GM19463 (cell line): Measurements from ENCODE around the gene GRK1.

Experiments used
- ATAC-seq: cut with Tn5 transposase; IDR thresholded peaks from one replicate; pipeline ENCODE4 v1.9.1; 2021; ENCODE audit warnings: mild to moderate bottlenecking, moderate library complexity; ENCODE audit not compliant: unreplicated experiment

GRK1 gene

GRCh38 chr13:113632706-113633484 lies 34.1 kb upstream of the GRK1 start:
- no peak for ATAC-seq

- ATAC-seq = no peak
These were observed 33.5 kb upstream of the GRK1 start for GRCh38 chr13:113633485-113633873.

- no peak for ATAC-seq
These were observed 32.6 kb upstream of the GRK1 start for GRCh38 chr13:113634279-113635047.

- no peak for ATAC-seq
These were observed 32.0 kb upstream of the GRK1 start for GRCh38 chr13:113635048-113635420.

- ATAC-seq = no peak
These were observed 31.3 kb upstream of the GRK1 start for GRCh38 chr13:113635709-113636108.

- no peak for ATAC-seq
These were observed 30.6 kb upstream of the GRK1 start for GRCh38 chr13:113636266-113636963.

GRCh38 chr13:113637262-113638160 lies 29.5 kb upstream of the GRK1 start:
- ATAC-seq = no peak

GRCh38 chr13:113638173-113638746 lies 28.8 kb upstream of the GRK1 start:
- ATAC-seq = no peak

- ATAC-seq = no peak
These were observed 28.2 kb upstream of the GRK1 start for GRCh38 chr13:113638806-113639205.

GRCh38 chr13:113639616-113640262 lies 27.3 kb upstream of the GRK1 start:
- ATAC-seq = no peak

GRCh38 chr13:113641426-113641825 lies 25.6 kb upstream of the GRK1 start:
- ATAC-seq = no peak

- no peak for ATAC-seq
These were observed 24.5 kb upstream of the GRK1 start for GRCh38 chr13:113642563-113642962.

- ATAC-seq = no peak
These were observed 23.4 kb upstream of the GRK1 start for GRCh38 chr13:113643593-113643992.

- no peak for ATAC-seq
These were observed 22.2 kb upstream of the GRK1 start for GRCh38 chr13:113644800-113645199.

GRCh38 chr13:113645329-113645728 lies 21.7 kb upstream of the GRK1 start:
- no peak for ATAC-seq

GRCh38 chr13:113646376-113646775 lies 20.6 kb upstream of the GRK1 start:
- ATAC-seq = no peak

- no peak for ATAC-seq
These were observed 20.1 kb upstream of the GRK1 start for GRCh38 chr13:113646921-113647340.

GRCh38 chr13:113647351-113648215 lies 19.4 kb upstream of the GRK1 start:
- ATAC-seq = no peak

GRCh38 chr13:113648216-113648610 lies 18.8 kb upstream of the GRK1 start:
- ATAC-seq = no peak
